GM10248 (cell line): ENCODE data around the gene HOXD10.

Source experiments
- CTCF ChIA-PET: fragments of 300-600 bp; sonication (Branson Sonifier 250); formaldehyde crosslinking; extraction: SDS; loops from one replicate; lab custom pipeline; 2021; ENCODE audit warnings: antibody characterized with exemption; lab: Yijun Ruan, JAX
- POLR2A ChIA-PET: fragments of 350-650 bp; sonication (Branson Sonifier 250); formaldehyde crosslinking; extraction: SDS; loops from one replicate; lab custom pipeline; 2020; ENCODE audit warnings: antibody characterized with exemption; lab: Yijun Ruan, JAX
- DNase-seq: peaks from one replicate; pipeline ENCODE4 v3.0.0; 2012; ENCODE audit errors: extremely low spot score
- TF ChIP-seq, protein P1 (sequence below): IDR thresholded peaks from 2 replicates; pipeline ENCODE4 v1.5.1; 2012; ENCODE audit warnings: mild to moderate bottlenecking, low read depth; ENCODE audit errors: extremely low read depth, missing control alignments, control extremely low read depth

The HOXD10 gene

DNA sequence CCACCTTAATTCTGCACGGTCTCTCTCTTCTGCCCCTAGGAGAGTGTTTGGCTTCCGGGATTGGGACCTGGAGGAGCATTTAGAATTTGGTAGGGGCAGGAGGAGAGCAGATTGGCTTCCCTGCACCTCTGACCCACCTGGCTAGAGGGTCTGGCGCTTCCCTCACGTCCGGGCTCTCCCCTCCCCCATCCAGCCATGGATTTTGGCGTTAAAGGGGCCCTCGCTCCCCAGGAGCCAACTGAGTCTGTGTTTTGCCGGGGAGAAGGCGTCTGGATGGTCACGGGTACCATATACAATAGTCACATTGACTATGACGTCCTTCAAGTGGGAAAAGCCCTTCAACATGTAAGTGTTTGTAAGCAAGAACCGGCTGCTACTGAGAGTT, 47.1 kb downstream of the HOXD10 start:
- no peak for DNase-seq
- CTCF ChIA-PET: no interaction called here
- TF ChIP-seq, protein P1, sequence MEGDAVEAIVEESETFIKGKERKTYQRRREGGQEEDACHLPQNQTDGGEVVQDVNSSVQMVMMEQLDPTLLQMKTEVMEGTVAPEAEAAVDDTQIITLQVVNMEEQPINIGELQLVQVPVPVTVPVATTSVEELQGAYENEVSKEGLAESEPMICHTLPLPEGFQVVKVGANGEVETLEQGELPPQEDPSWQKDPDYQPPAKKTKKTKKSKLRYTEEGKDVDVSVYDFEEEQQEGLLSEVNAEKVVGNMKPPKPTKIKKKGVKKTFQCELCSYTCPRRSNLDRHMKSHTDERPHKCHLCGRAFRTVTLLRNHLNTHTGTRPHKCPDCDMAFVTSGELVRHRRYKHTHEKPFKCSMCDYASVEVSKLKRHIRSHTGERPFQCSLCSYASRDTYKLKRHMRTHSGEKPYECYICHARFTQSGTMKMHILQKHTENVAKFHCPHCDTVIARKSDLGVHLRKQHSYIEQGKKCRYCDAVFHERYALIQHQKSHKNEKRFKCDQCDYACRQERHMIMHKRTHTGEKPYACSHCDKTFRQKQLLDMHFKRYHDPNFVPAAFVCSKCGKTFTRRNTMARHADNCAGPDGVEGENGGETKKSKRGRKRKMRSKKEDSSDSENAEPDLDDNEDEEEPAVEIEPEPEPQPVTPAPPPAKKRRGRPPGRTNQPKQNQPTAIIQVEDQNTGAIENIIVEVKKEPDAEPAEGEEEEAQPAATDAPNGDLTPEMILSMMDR: no peak
- POLR2A ChIA-PET: no interaction called here

DNA sequence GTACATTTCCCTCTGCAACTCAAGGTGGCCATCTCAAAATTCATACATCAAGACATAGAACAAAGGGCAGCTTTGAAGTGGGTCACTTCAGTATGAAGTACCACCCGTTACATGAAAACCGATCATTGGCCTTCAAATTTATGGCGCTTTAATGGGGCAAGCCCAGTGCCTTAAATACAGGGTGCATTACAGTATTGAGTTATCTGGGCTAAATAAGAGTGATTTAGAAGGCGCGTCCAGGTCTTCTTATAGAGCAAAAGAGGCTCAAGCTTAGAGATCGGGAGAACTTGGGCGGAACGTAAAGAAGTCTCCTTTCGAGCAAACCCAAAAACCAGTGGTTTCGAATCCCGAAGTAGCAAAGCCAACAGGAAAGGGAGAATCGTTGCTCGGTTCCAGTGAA, 47.6 kb downstream of the HOXD10 start:
- DNase-seq: no peak
- TF ChIP-seq, protein P1: no peak
- POLR2A ChIA-PET: no interaction called here
- CTCF ChIA-PET: no interaction called here

DNA sequence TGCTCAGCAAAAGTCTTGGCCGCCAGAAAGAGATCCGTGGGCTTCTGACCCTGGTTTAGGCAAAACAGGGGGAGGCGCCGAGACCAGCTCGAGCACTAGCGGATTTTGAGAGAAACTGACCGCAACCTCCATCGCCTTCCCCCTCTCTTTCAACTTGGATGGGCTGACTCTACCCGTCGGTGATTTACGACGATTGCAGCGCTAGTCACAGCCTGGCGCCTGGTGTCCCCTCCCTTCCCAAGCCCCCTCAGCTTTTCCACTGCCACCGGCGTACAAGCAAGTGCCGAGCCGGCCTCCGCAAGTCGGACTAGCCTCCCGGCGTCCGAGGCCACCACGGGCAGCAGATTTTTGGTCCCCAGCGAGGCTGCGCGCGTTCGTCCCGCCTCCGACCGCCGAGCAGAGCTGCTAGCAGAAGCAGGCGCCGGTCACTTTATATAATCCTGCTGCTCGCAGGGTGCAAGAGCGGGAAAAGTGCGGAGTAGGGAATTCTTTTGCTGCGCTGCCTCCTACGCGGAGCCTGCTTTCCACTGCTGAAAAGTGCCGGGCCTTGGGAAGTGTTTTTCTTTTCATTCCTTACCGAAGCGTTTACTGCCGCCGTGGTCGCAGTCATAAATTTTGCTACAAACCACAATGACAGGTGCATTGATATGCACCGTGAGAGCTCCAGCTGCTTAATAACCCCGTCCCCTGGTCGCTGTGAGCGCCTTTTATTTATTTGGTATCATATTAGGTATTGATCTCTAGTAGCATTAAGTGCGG, 48.2 kb downstream of the HOXD10 start:
- TF ChIP-seq, protein P1: no peak
- POLR2A ChIA-PET: no interaction called here
- no peak for DNase-seq
- CTCF ChIA-PET: no interaction called here

GRCh38 chr2:176165370-176166050, 48.9 kb downstream of the HOXD10 start:
- TF ChIP-seq, protein P1: no peak
- no peak for DNase-seq
- CTCF ChIA-PET: interaction anchor here (1.2 to 1.3 kb wide), 2 partner anchors 9 to 15 kb away, joined by 3 to 5 read pairs; no protein-coding TSS in a partner anchor
- POLR2A ChIA-PET: no interaction called here

GRCh38 chr2:176166272-176166671, 49.7 kb downstream of the HOXD10 start:
- POLR2A ChIA-PET: no interaction called here

DNA sequence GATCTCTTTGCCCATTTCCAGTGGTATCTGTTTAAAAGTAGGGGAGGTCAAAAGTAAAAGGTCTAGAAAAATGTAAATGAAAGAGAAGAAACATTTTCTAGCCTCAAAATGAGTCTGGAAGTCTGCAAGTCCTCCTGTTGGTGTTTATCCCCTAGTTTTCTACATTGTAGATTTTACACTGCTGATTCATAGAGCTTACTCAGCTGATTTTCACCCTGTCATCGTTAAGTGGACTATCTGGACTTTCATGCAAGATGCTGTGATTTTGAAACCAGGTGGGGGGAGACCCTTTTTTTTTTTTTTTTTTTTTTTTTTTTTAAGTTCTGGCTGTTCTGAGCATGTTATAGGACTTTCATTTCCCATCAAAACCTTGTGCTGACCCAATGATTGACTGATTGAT, 50.8 kb downstream of the HOXD10 start:
- TF ChIP-seq, protein P1: no peak
- POLR2A ChIA-PET: no interaction called here
- DNase-seq: no peak
- CTCF ChIA-PET: interaction anchor here (1.2 kb wide), 1 partner anchor 12 kb away, joined by 3 read pairs; no protein-coding TSS in a partner anchor

More at GRCh38 chr2:176166272-176166671, 49.7 kb downstream of the HOXD10 start:
- TF ChIP-seq, protein P1: no peak
- CTCF ChIA-PET: interaction anchor here (1.2 to 1.3 kb wide), 2 partner anchors 8 to 16 kb away, joined by 3 to 5 read pairs; no protein-coding TSS in a partner anchor
- DNase-seq: no peak
